22Rv1 (cell line): Measurements from ENCODE around the gene KCNIP4.

Source experiments
- CTCF ChIP-seq: fragments of 450-650 bp; IDR thresholded peaks from 2 replicates; pipeline ENCODE4 v1.5.1; 2017; ENCODE audit warnings: mild to moderate bottlenecking
- ZFX ChIP-seq: fragments of 450-650 bp; IDR thresholded peaks from 2 replicates; pipeline ENCODE4 v1.6.1; 2017; ENCODE audit warnings: antibody characterized with exemption, borderline replicate concordance

- TF ChIP-seq CTCF: no peak
- no peak for TF ChIP-seq ZFX
Measured at GRCh38 chr4:21726255-21726815, 222.2 kb downstream of the KCNIP4 start.
